ENCODE results near the gene MUC5AC.
"Not testable (repeated sequence)": the region's sequence is repeated elsewhere in the genome, so short reads cannot be mapped to it uniquely, and the experiment has no call there.

MUC5AC gene

GRCh38 chr11:1209371-1210057, 51.8 kb downstream of the MUC5AC start:
- no peak for DNase-seq

DNA sequence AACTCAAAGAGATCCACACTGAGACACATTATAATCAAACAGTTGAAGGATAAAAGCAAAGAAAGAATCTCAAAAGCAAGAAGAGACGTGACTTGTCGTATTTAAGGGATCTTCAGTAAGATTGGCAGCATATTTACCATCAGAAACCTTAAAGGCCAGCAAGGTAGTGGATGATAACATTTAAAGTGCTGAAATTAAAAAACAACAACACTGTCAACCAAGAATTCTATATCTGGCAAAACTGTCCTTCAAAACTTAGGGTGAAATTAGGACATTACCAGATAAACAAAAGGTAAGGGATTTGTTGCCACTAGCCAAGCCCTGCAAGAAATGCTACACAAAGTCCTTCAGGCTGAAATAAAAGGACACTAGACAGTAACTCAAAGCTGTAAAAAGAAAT, 54.1 kb downstream of the MUC5AC start:
- no peak for DNase-seq

DNA sequence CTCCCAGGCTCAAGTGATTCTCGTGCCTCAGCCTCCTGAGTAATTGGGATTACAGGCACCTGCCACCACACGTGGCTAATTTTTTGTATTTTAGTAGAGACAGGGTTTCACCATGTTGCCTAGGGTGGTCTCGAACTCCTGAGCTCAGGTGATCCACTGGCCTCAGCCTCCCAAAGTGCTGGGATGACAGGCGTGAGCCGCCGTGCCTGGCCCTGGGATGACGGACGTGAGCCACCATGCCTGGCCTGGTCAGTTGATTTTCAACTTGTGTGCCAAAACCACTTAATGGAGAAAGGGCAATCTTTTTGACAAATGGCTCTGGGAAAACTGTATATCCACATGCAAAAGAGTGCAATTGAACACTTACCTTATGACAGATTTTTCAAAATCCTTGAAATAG, 58.1 kb downstream of the MUC5AC start:
- not testable (repeated sequence) for DNase-seq

GRCh38 chr11:1217151-1217550, 59.4 kb downstream of the MUC5AC start:
- no peak for DNase-seq

GRCh38 chr11:1218256-1218787, 60.6 kb downstream of the MUC5AC start:
- DNase-seq: no peak

- no peak for DNase-seq
Observed at GRCh38 chr11:1218788-1219445, 61.2 kb downstream of the MUC5AC start.

DNA sequence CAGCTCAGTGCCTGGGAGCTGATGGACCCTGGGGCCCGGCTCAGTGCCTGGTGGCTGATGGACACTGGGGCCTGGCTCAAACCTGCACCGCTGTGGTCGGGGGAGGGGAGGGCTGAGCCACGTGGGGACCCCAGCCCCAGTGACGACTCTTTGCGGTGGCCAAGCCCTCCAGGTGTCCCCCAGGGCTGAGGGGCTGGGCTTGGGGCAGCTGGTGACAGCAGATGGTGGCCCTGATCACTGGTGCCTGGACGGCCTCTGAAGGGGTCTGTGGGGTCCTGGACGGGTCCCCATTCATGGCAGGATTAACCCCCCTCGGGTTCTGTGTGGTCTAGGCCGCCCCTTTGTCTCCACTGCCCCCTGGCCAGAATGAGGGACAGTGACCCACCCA, 61.7 kb downstream of the MUC5AC start:
- DNase-seq: no peak

- no peak for DNase-seq
Observed at GRCh38 chr11:1219834-1220815, 62.4 kb downstream of the MUC5AC start.

- DNase-seq: peak; percentile 3
Observed at GRCh38 chr11:1220941-1221721, 63.4 kb downstream of the MUC5AC start.

- DNase-seq: no peak
Observed at GRCh38 chr11:1221848-1222311, 64.1 kb downstream of the MUC5AC start.

GRCh38 chr11:1222491-1223345, 65.0 kb downstream of the MUC5AC start, which contains the start of gene MUC5B:
Gene MUC5B, plus strand, starts transcription at chr11:1223066. Its CDS starts 58 bp downstream, at chr11:1223124.
- DNase-seq: no peak

DNA sequence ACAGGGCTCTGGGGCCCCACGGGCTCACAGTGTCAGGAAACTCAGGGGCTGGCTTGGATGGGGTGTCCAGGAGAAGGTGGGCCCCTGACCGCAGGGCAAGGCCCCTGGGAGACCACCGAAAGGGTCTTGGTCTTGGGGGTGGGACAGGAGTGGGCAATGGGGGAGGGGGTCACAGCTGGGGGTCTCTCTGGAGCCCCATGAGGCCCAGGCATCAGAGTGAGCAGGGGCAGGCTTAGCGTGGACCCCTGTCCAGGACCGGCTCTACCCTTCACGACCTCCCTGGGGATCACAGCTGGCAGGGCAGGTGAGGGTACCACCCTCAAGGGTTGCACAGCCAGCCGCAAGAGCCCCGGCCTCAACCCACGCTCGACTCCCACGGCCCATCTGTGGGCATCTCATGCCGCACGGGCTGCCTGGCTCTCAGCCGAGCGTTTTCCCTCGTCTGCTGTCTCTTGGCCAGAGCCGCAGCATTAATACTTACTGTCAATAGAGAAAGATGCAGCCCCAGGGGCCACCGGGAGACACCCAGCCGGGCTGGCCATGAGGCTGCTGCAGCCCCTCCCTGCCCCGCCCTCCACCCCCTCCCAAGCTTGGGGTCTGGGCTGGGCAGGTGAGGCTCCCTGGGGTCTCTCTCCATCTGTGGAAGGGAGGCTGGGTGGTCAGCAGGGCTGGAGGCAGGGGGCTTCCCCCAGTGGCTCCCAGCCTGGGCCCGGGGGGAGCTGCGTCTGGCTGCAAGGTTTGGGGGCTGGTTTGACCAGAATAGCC, 65.8 kb downstream of the MUC5AC start:
- no peak for DNase-seq

GRCh38 chr11:1224111-1224490, 66.3 kb downstream of the MUC5AC start:
- no peak for DNase-seq

- no peak for DNase-seq
Observed at GRCh38 chr11:1224491-1225385, 67.0 kb downstream of the MUC5AC start.

- DNase-seq: no peak
Observed at GRCh38 chr11:1225386-1226225, 67.9 kb downstream of the MUC5AC start.

DNA sequence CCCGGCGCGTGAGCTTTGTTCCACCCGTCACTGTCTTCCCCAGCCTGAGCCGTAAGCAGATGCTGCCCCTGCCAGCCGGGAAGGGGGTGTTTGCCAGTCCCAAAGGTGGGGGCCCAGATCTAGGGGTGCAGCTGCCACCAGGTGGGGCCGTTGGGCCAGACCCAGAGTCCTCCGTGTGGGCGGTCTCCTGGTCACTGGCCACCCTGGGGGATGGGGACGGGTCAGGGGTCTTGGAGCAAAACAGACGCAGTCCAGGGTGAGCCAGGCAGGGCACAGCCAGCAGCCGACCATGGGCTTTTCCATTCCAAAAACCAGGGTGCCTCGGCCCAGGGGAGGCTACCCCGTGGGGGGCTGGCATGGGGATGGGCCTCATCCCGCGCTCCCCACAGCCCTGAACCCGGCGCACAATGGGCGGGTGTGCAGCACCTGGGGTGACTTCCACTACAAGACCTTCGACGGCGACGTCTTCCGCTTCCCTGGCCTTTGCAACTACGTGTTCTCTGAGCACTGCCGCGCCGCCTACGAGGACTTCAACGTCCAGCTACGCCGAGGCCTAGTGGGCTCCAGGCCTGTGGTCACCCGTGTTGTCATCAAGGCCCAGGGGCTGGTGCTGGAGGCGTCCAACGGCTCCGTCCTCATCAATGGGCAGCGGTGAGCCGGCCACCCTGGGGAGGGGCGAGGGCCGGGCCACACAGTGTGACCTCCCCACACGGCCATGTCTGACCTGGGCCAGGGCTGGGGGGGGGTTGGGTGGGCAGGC, 68.7 kb downstream of the MUC5AC start:
- no peak for DNase-seq

DNA sequence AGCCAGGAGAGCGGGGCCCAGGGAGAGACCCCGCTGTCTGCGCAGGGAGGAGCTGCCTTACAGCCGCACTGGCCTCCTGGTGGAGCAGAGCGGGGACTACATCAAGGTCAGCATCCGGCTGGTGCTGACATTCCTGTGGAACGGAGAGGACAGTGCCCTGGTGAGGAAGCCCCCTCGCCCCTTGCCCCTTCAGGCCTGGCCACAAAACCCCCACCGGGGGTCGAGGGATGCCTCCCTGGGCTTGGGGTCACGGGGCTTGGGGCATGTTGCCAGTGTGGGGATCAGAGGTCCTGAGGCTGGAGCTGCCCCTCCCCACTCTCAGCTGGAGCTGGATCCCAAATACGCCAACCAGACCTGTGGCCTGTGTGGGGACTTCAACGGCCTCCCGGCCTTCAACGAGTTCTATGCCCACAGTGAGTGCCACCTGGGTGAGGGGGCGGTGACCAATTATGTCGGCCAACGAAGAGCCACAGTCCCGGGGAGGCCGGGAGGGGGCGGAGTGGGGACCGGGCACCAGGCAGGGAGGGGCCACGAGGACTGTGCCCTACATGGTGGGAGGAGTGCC, 69.3 kb downstream of the MUC5AC start:
- DNase-seq: no peak

All from NCI-H1105 treated with DMSO at 0.1 percent for 48 hours (cell line).